Activated CD4-positive, alpha-beta T cell treated with anti-CD3 and anti-CD28 coated beads, Interleukin-2, Interleukin-4, amounts not matched to agents 100 ng/mL and 50 ng/mL, durations not matched to agents 16 hours and 8 hours (primary cell): ENCODE results near the gene FAM107B.

ENCODE experiments used
- DNase-seq: peaks from one replicate; pipeline ENCODE4 v3.0.0-alpha.2; 2020; ENCODE audit warnings: low spot score

Gene FAM107B

DNA sequence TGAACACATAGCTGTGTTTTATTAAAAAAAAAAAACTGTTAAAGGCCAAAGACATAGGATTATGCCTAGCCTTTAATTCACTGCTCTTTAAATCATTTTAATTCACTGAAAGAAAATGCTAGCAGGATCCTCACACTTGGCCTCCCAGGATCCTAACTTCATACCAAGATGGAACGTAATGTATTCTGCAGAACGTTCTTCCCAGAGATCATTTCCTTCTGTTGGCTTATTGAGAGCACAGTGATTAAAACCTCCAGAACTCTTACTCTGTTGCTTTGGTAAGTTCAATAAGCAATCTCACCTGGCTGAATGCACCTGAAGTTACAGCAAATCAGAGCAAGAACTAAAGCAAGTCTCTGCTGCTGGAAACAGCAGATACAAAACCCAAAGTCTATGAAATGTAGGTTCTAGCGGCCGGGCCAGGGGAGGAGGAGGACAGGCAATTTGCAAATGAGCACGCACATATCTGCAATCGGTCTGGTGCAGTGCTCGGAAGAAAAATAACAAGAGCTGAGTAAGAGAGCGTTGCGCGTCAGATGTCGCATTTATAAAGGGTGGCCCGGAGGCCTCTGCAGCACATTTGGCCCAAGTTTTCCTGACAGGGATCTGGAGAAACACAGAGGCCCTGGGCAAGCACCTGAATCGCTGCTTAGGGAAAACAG lies 193.9 kb downstream of the FAM107B start:
- no peak for DNase-seq

DNA sequence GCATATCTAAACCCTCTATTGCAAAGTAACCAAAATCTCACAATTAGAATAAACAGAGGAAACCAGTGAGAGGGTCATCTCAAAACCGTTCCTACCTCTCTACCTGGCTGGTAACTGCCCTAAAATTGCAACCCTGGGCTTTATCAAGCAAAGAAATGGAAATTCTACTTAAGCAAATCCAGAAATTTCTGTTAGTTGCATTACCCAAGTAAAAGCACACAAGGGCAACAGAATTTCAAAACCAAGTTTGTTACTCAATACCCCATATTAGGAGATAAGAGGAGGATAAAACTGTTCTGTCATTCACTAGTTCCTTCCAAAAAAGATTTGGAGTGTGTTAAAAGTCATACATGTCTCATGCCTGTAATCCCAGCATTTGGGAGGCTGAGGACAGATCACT lies 195.3 kb downstream of the FAM107B start:
- no peak for DNase-seq

- no peak for DNase-seq
These were observed 196.4 kb downstream of the FAM107B start for GRCh38 chr10:14578060-14578952.

GRCh38 chr10:14574885-14575284 lies 199.8 kb downstream of the FAM107B start:
- no peak for DNase-seq

DNA sequence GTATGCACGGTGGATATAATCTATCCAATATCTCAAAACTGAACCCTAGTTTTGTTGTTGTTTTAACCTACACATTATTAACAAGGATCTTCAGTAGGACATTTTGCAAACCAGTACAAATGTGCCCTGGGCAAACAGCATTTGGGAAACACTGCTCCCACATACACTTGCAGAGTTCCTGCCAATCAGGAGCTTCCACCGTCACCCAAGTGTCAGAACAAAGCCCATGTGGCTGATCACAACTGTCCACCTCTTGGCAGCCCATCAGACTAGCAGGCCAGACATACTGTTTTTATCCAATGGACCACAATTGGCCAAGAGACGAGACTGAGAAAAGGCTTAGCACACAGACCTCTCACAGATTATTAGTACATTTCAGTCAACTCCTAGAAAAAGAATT lies 200.4 kb downstream of the FAM107B start:
- DNase-seq: no peak

- DNase-seq: no peak
These were observed 200.9 kb downstream of the FAM107B start for GRCh38 chr10:14573666-14574261.

DNA sequence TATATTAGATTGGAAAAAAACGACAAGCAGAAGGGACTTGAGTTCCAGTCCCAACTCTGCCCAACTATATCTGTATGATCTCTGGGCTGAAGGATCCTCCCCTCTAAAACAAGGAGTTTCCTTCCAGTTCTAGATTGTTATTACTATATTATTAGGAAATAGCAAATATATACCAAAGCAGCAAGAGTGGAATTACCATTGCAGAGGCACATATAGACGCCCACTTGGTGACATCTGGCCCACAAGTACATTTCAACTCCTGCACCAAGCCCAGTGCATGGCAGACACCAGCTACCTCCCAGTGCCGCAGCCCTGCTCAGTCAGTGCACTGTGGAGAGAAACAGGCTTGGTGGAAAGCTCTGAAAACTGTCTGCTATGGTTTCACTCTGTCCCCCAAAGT lies 201.9 kb downstream of the FAM107B start:
- DNase-seq: no peak

DNA sequence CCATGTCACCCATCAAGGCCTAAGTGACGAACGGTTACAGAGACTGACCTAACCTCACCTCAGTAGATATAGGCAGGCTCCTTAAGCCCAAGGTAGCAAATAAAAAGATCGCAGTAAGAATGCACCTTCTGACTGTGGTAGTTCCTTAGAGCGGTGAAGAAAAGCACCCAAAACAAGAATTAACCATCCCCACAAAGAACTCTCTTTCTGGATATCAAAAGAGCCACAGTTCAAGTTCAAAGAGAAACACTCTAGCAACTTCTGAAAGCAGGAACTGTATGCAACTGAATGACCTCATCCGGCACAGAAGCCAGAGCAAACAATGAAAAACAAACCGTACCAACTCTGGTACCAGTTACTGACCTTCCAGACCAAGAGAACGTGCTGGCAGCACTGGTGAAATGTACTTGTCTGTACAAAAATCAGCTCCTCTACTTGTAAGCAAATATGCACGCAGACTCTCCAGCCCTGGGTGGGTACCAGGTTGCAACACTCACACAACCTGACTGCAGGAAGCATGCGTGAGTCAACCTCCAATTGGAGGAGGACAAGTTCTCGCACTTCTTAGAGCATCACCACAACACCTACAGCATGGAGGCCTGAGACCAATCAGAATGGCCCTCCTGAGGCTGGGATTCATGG lies 202.7 kb downstream of the FAM107B start:
- DNase-seq: peak; percentile 69

GRCh38 chr10:14570800-14571199 lies 203.9 kb downstream of the FAM107B start:
- DNase-seq: no peak

- DNase-seq: no peak
These were observed 205.2 kb downstream of the FAM107B start for GRCh38 chr10:14569274-14570060.

- no peak for DNase-seq
These were observed 207.3 kb downstream of the FAM107B start for GRCh38 chr10:14567421-14567820.

DNA sequence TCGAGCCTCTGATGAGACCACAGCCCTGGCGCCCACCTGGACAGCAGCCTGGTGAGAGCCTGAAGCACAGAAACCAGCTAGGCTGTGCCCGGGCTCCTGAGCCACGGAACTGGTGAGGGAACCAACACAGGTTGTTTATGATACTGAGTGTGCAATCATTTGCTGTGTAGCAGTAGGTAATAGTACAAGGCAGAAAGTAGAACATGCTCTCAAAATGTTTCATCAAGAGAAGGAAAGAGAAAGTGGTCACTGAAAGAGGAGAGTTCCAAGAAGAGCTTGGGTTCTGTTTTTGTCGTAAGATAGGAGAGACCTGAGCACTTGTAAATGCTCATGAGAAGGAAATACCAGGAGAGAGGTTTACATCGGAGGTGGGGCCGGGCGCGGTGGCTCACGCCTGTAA lies 208.2 kb downstream of the FAM107B start:
- no peak for DNase-seq

DNA sequence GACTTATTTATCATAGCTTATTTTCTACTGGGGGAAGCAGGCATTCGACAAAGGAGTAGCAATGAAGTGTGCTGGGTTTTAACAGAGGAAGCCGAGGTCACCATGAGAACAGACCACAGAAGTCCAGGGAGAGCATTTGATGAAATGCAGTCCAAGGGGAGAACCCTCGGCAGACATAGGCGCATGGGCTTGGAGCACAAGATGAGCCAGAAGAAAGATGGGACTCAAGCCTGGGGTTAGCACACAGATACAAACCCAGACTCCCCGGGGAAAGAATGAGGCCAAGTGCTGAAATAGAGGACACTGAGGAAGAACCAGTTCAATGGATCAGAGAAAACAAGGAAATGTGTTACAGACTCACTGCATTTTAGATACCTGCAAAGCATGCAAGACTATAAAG lies 209.5 kb downstream of the FAM107B start:
- DNase-seq: no peak

DNA sequence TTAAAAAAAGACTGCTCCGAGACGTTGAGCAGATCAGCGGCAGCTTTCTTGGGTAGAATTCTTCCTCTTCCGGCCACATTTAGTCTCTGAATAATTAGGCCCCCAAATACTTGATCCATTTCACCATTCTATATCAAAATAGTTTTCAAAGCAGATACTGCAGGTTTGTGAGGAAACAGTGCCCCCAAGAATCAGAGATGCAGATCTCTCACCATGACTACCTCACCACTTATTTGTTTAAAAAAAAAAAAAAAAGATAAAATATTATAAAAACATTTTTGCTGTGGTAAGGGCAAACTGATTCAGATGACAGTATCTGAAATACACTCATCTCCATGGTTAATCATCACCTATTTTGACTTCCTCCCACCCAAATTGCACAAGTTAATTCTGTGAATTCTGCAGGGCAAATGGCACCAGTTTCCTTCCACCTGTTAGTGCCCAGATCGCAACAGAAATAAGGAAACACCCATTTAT lies 210.4 kb downstream of the FAM107B start:
- DNase-seq: no peak

GRCh38 chr10:14563359-14563940 lies 211.2 kb downstream of the FAM107B start:
- no peak for DNase-seq

DNA sequence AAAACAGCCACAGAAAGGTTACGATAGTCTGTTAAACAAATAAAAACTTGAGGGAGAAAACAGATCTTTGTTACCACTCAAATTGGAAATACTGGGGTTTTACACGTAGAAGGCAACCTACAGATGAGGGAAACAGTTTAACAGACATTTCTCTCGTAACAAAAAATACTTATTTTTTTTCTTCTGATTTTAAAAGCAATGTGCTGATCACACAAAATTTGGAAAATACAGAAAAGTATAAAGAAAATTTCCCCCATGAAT lies 211.7 kb downstream of the FAM107B start:
- DNase-seq: no peak

- DNase-seq: no peak
These were observed 212.2 kb downstream of the FAM107B start for GRCh38 chr10:14562218-14563075.

DNA sequence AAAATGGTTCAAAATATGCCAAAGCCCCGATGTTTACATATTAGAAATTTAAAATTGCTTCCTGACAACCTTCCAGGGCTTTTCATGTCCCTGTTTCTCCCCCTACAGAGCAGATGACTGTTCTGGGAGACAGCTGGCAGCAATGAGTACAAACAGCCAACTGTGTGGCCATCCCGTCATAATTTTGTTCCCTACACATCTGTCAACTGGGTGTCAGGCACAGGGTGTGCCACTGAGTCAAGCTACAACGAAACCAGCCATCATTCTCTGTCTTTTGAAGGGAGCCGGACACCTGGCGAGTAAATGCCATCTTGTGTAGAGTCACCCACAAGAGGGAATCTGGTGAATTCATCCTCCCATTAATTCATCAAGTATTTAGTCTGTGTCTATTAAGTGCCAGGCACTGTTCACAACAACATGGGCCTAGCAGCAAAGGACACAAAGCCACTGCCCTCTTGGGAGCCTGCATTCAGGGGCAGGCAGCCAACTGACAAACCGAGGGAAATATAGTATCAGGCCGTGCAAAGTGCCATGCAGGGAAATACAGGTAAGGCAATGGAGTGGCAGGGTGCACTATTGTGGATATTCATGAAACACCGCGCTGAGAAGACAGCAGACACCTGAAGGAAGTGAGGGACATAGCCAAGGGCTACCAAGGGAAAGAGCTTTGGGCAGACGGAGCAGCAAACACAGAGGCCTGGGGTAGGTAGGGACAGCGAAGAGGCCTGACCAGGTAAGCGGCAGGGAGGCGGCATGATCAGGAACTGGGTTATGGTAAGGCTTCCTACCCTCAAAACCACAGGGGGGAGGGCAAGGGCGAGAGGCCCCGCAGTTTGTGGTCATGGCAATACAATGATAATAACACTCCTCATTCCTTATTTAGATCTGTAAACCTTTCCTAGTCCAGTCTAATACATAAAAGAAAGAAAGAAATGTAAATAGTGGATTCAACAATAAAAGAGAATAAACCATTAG lies 213.6 kb downstream of the FAM107B start:
- no peak for DNase-seq

DNA sequence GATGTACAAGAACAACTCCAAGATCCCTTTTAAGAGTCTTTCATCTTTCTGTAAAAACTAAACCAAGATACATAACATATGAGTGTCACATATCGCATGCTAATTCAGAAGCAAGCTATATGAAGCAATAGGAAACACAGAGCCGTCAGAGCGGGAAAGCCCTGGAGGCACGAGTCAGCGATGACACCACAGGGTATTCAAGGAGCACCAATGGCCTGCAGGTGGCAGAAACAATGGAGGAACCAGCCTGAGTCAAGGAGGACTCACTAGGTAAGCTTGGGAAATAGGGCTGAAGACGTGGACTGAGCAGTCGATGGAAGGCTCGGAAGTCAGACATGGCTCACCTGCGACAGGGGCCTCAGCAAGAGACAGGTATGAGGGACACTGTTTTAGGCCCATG lies 214.4 kb downstream of the FAM107B start:
- no peak for DNase-seq
